Stimulated activated CD4-positive, alpha-beta T cell treated with anti-CD3 and anti-CD28 coated beads, TNF-alpha, amount 100 ng/mL, for 48 hours (primary cell): ENCODE measurements around the gene PNLIPRP3.

ENCODE experiments used
- DNase-seq, 3 donors: peaks; one replicate each; pipeline ENCODE4 v3.0.0-alpha.2; 2020; ENCODE audit warnings: low read depth in 3 of 3

PNLIPRP3 gene

GRCh38 chr10:116510565-116510964 is 82.9 kb downstream of the PNLIPRP3 start:
- no peak for DNase-seq

GRCh38 chr10:116511365-116511764 is 83.7 kb downstream of the PNLIPRP3 start:
- no peak for DNase-seq

- peak in 1 of 3 donors; percentile 3 for DNase-seq
These were observed 94.0 kb downstream of the PNLIPRP3 start for GRCh38 chr10:116521424-116522290.

- DNase-seq = no peak
These were observed 95.2 kb downstream of the PNLIPRP3 start for GRCh38 chr10:116522803-116523381.

- DNase-seq = no peak
These were observed 97.1 kb downstream of the PNLIPRP3 start for GRCh38 chr10:116524736-116525135.

GRCh38 chr10:116526219-116526618 is 98.6 kb downstream of the PNLIPRP3 start:
- DNase-seq = no peak
